MM.1S (cell line): ENCODE data around the gene STRADB.
A peak's percentile ranks its signal among the peaks of the same experiment; 100 is the strongest.

Source experiments
- CTCF ChIP-seq: fragments of 300-600 bp; sonication (generic); IDR thresholded peaks from 2 replicates; pipeline ENCODE4 v1.5.1; 2016; ENCODE audit warnings: antibody characterized with exemption, low read length, mixed read lengths
- EZH2 ChIP-seq: fragments of 300-600 bp; sonication (generic); optimal IDR thresholded peaks from 2 replicates; pipeline ENCODE3; 2017; ENCODE audit warnings: low read depth, mild to moderate bottlenecking, antibody characterized with exemption, low read length, mixed read lengths

GRCh38 chr2:201451292-201452057 lies at the start of gene STRADB, which contains the start of gene TRAK2:
- TF ChIP-seq CTCF (peak; percentile 10), EZH2 (no peak)
